ENCODE results near the gene VRK2.

VRK2 gene

DNA sequence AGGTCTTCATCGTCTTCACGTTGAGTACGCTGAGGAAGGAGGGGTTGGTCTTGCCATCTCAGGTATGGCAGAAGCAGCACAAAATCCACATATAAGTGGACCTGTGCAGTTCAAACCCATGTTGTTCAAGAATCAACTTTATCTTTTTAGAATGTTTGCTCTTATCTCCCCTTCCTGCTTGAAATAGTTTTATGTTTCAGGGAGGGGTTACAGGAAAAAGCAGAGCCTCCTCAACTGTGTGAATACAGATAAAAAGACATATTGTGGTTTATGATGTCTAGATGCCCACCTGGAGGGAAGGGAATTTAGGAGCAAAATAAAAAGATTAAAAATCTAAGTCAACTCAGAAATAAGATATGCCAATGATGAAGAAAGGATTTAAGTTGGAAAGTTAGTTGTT lies 75.9 kb downstream of the VRK2 start:
- TF ChIP-seq, protein P1, sequence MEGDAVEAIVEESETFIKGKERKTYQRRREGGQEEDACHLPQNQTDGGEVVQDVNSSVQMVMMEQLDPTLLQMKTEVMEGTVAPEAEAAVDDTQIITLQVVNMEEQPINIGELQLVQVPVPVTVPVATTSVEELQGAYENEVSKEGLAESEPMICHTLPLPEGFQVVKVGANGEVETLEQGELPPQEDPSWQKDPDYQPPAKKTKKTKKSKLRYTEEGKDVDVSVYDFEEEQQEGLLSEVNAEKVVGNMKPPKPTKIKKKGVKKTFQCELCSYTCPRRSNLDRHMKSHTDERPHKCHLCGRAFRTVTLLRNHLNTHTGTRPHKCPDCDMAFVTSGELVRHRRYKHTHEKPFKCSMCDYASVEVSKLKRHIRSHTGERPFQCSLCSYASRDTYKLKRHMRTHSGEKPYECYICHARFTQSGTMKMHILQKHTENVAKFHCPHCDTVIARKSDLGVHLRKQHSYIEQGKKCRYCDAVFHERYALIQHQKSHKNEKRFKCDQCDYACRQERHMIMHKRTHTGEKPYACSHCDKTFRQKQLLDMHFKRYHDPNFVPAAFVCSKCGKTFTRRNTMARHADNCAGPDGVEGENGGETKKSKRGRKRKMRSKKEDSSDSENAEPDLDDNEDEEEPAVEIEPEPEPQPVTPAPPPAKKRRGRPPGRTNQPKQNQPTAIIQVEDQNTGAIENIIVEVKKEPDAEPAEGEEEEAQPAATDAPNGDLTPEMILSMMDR (IDR thresholded peaks at IDR 0.05) = no peak
- no peak overlapping the region for H3K4me3 ChIP-seq
- no peak for DNase-seq (ENCODE audit: low spot score)
- H3K27ac ChIP-seq = no peak overlapping the region

DNA sequence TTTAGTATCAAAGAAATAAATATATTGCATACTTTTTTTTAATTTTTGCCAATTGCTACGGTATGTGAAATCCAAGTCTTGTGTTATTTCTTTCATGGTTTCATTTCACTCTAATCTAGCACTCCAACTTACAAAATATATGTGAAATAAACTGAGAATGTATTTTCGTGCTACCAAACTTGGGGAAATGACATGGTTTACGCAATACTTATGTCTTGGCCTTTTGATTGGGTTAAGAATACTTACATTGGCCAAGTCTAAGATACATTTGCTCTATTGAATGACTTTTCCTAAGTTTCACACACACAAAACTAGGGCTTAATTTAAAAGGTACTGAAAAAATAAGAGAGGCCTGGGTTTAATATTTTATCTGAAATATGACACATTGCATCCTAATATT lies 80.5 kb downstream of the VRK2 start:
- DNase-seq (ENCODE audit: low spot score) = no peak
- Histone ChIP-seq H3K4me3 (no peak overlapping the region), H3K27ac (no peak overlapping the region)
- TF ChIP-seq, protein P1 (IDR thresholded peaks at IDR 0.05) = no peak

DNA sequence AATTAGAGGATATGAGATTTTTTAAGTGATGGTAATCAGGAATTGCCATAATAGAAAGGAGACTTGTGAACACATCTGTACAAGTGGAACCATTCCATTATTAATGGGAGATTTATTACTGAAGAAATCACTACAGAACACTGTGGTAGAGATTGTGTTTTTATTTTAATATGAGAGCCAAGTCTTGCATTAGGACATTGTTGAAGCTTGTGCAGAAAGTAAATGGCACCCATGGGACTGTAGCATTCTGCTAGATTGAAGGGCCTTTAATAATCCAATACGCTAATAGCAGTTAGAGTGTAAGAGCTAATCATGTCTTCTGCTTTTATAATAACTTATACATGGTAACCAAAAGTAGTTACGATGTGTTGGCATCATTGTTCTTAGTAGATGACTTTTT lies 83.6 kb downstream of the VRK2 start:
- Histone ChIP-seq H3K4me3 (no peak overlapping the region), H3K27ac (no peak overlapping the region)
- DNase-seq (ENCODE audit: low spot score) = no peak
- TF ChIP-seq, protein P1 (IDR thresholded peaks at IDR 0.05) = no peak

DNA sequence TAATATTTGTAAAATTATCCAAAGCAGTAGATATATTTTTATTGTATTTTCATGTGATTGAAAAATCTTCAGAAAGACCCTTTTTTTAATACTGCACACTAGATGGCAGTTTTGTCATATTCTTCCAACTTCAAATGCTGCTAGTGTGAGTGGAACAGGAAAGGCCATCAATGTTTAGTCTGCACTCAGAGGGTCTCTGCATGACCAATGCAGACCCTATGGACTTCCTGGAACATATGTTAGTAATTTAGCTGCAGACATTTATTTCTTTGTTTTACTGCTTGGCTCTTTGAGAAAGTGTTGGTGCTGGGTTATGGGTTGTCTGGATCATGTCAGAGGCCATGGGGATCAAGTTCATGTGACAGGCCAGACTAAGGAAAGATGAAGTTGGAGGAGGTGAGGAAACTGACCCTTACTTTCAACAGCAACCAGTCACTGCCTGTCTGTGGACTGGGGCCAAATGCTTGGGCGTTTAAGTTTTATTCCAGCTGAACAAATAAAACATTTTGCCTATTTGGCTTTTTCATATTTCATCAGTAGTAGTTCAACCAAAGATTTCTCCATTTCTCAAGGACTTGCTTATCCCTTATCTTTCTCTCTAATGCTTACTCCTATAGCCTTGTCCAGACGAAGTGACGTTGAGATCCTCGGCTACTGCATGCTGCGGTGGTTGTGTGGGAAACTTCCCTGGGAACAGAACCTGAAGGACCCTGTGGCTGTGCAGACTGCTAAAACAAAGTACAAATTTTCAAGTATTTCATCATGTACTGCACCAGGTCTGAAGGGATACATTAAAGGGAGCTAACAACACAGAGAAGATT lies 84.8 kb downstream of the VRK2 start:
- no peak for DNase-seq (ENCODE audit: low spot score)
- no peak overlapping the region for H3K4me3 ChIP-seq
- TF ChIP-seq, protein P1 (IDR thresholded peaks at IDR 0.05) = no peak
- peak overlapping the region in 1 of 2 donors; percentile 9 for H3K27ac ChIP-seq

DNA sequence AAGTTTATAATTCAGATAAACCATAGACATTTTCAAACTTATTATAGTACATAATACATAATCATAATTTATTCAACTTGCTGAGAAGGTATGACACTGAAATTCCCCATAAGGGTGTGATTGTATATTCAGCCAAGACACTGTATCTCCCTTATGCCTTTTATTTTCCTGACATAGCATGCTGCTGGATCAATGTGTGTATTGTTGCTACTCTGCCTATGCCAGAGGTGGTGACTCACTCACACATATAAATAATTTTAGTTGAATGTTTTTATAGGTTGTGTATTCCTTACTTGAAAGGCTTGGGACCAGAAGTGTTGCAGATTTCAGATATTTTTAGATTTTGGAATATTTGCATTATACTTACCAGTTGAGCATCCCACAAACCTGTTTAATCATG lies 86.8 kb downstream of the VRK2 start:
- DNase-seq (ENCODE audit: low spot score) = no peak
- H3K27ac ChIP-seq = no peak overlapping the region
- H3K4me3 ChIP-seq = no peak overlapping the region
- TF ChIP-seq, protein P1 (IDR thresholded peaks at IDR 0.05) = no peak

DNA sequence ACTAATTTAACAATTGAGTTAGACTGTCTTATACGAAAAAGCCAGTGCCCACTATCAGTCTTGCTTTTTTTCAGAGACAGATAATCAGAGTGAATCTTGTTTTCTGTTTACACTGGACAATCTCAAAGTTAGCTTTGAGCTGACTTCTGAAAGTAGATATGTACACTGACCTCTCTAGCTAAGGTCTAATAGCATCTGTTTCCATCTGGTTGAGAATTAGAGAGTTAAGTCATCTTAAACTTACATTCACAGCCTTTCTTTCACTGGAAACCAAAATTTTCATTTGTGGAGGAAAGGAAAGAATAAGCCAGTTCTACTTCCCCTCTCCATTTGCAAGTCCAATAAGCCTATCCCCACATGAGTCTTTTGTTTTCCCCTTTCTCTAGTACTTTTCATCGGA lies 89.3 kb downstream of the VRK2 start:
- no peak overlapping the region for H3K4me3 ChIP-seq
- H3K27ac ChIP-seq = no peak overlapping the region
- TF ChIP-seq, protein P1 (IDR thresholded peaks at IDR 0.05) = no peak
- no peak for DNase-seq (ENCODE audit: low spot score)

DNA sequence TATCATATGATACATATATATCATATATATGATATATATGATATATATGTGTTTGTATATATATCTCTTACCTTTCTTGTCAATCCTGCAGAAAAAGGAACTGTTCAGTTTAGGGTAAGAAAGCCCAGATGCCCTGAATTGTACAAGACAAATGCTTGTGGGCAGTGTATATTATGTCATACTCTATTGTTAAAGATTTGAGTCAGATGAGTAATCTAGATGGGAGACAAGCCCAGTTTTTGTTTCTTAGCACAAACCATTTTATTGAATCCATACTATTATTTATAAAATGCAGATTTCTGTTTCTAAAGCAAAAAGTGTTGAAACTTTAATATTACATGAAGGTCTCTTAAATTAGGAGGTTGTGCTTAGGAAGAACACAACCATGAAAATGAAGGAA lies 90.6 kb downstream of the VRK2 start:
- H3K4me3 ChIP-seq = no peak overlapping the region
- TF ChIP-seq, protein P1 (IDR thresholded peaks at IDR 0.05) = no peak
- H3K27ac ChIP-seq = no peak overlapping the region
- DNase-seq (ENCODE audit: low spot score) = no peak
